GM18507 (cell line): ENCODE measurements around the gene CDH13.

Experiments used
- DNase-seq: peaks from one replicate; pipeline ENCODE4 v3.0.0; 2011; ENCODE audit warnings: low read depth; ENCODE audit not compliant: insufficient read length; ENCODE audit errors: extremely low spot score
- FAIRE-seq: peaks from 2 replicates; lab custom pipeline; 2011; peaks lifted over from hg19 to GRCh38; lab: Jason Lieb, UNC

Gene CDH13

GRCh38 chr16:83002351-83003334 is 375.9 kb downstream of the CDH13 start:
- DNase-seq (no peak), FAIRE-seq (no peak)

DNA sequence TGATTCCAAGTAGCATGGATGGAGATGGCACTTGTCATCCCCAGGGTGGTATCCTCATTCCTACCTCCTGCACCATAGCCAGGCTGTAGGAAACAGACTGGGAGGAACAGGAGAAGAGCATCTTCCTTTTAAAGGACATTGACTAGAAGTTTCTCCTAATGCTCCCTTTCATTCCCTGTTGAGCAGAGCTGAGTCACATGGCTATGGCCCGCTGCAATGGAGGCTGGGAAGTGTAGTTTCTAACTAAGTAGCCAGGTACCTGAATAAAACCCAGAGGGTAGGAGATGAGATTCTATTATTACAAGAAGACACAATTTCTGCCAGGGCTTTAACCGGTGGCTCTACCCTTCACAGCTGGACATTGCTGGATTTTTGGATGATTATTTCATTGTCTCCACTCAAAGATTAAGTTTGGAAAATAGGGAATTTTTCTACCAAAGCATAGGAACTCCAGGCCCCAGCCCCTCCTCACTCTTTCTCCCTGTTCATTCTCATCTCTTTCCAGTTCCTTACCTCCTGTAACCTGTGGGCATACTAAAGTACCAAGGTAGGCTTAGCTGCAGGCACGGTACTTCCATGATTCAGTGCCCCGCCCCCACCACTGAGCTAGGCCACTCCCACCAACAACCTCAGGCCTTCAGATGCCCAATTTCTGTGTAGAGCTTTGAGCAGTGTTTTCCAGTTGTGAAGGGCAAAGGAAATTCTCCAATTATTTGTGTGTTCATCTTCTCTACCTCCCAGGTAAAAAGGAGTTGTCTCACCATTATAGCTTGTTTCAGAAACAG is 378.3 kb downstream of the CDH13 start:
- FAIRE-seq: no peak
- no peak for DNase-seq

DNA sequence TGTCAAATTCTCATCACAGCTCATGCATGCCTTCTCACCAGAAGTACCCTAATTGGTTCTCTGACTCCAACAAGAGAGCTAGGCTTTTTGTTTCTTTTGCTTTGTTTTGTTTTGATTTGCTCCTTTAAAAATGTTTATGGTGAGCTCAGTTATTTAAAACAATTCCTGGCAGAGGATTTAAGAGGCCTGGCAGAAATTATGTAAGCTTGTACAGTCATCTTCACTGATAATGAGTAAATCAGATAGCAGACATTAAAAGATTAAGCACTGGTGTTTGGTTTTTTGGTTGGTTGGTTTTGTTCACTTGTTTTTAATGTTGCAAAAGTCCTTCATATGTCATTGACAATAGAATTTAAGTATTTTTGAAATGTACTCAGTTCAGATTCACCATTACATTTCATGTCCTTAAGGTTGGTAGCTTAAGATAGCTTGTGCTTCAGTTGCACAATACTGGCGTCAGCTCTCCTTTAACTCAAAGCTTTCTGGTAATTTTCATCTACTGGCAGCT is 378.9 kb downstream of the CDH13 start:
- no peak for FAIRE-seq
- no peak for DNase-seq

- DNase-seq (no peak), FAIRE-seq (no peak)
Observed at GRCh38 chr16:83010776-83011720, 384.3 kb downstream of the CDH13 start.

DNA sequence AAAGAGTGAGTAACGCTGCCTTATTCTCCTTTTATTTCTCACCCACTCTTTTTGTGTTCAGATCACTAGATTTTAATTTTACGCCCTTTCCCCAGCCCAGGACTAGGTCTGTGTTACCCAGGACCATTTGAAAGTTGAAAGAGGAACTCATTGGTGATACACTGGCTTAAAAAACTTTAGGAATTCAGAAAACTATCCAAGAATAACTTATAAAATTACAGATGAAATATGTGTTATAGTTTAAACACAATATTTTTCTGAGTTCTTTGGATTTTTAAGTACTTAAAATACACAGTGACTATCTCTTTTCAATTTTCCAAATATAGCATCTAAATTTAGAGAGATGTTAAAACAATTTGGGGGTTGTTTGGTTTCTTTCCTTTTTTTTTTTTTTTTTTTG is 385.2 kb downstream of the CDH13 start:
- no peak for FAIRE-seq

DNA sequence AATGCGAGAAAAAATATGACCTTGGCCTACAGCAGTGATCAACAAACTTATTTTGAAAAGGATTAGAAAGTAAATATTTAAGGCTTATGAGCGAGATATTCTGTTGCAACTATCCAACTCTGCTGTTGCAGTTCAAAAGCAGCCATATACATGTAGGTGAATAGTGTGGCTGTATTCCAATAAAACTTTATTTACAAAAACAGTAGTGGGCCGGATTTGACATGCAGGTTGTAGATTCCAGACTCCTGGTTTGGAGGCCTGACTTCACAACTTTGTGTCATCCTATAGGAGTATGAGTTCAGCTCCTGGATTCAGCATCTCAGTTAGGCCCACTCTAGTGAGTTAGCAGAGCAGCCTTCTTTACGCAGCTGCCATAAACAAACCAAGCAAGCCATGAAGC is 386.3 kb downstream of the CDH13 start:
- FAIRE-seq: no peak
- DNase-seq: no peak

More for the DNA sequence above, 385.2 kb downstream of the CDH13 start:
- DNase-seq: no peak

DNA sequence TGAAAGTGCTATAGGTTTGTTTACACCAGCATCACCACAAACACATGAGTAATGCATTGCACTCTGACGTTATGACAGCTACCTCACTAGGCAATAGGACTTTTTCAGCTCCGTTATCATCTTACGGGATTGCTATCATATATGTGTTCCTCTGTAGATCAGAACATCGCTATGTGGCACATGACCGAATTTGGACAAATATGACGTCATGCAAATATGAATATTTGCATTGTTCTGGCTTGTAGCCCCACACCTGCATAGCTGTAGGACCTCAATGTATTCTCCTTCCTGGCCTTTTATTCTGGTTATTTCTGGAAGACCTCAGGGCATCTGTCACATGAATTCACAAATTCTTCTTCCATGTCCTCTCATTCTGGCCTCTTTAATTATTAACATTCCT is 393.2 kb downstream of the CDH13 start:
- no peak for FAIRE-seq
- no peak for DNase-seq

- DNase-seq (no peak), FAIRE-seq (no peak)
Observed at GRCh38 chr16:83021045-83021444, 394.3 kb downstream of the CDH13 start.

GRCh38 chr16:83021746-83022145 is 395.0 kb downstream of the CDH13 start:
- no peak for DNase-seq
- no peak for FAIRE-seq

DNA sequence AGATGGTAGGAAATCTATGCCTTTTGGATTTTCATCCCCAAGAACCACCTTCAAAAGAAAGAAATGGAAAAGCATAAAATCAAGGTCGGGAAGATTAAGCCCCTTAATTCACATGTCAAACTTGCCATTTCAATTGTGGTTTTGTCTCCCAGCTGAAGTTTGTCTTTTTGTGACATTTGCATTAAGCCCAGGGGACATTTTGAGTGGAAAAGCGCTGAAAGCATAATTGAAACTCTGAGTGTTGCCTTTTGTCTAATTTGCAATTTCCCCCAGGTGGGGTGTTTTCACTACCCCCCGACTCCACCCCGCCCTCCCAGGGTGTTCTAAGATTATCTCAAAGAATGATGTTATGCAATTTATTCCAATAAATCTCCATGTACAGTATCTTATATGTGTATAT is 396.2 kb downstream of the CDH13 start:
- no peak for FAIRE-seq
- no peak for DNase-seq

- no peak for FAIRE-seq
Observed at GRCh38 chr16:83023640-83024039, 396.9 kb downstream of the CDH13 start.

GRCh38 chr16:83027973-83028372 is 401.2 kb downstream of the CDH13 start:
- FAIRE-seq (no peak), DNase-seq (no peak)

More at GRCh38 chr16:83023640-83024039, 396.9 kb downstream of the CDH13 start:
- DNase-seq: no peak

DNA sequence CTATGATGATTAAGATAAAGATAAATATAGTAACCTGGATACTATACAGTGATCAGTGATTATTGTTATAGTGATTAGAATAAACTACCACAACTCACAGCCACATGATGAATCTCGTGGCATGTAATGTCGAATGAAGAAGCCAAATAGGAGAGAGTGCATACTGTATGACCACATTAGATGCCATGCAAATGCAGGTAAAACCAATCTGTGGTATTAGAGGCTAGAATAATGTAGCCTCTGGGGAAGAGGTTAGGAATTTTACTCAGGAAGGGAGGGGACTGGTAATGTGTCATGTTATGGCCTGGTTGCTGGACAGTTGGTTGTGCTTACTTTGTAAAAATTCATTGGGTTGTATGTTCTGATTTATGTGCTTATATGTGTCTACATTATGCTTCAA is 402.7 kb downstream of the CDH13 start:
- DNase-seq: no peak
- no peak for FAIRE-seq

DNA sequence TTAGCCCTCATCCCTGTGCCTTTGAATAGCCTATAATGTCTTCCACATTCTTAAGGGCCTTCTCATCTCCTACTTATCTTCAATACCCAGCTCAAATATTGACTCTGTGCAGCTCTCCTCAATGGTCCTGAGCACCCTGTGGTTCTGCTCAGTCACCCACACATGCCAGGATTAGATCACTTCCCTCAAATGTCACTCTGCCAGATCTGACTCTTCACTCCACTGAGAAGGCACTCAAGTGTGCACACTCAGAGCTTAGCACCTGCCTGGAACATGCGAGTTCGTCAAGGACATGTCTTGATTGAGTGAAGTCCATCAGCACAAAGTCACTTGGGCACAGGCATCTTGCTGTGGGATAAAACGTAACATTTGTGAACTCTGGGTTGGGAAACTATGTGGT is 404.8 kb downstream of the CDH13 start:
- DNase-seq (no peak), FAIRE-seq (no peak)

GRCh38 chr16:83037102-83037501 is 410.3 kb downstream of the CDH13 start:
- DNase-seq: no peak
- FAIRE-seq: no peak

DNA sequence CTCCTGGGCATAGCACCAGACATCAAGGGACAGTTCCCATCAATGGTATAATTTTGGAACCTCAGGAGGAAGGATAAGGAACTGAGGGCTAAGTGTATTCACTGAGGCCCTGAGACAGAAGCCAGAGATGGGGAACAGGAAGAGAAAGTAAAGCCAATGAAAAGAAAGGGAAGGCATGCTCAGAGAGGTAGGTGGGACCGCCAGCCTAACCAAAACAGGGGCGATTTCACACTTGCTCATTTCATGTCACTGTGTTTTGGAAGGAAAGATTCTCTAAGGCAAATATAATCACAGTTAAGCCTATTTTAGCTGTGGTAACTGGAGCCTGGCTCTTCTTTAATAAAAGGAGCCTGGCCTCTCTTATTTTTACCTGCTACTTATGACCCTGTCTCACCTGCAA is 411.1 kb downstream of the CDH13 start:
- FAIRE-seq: no peak
- DNase-seq: no peak

DNA sequence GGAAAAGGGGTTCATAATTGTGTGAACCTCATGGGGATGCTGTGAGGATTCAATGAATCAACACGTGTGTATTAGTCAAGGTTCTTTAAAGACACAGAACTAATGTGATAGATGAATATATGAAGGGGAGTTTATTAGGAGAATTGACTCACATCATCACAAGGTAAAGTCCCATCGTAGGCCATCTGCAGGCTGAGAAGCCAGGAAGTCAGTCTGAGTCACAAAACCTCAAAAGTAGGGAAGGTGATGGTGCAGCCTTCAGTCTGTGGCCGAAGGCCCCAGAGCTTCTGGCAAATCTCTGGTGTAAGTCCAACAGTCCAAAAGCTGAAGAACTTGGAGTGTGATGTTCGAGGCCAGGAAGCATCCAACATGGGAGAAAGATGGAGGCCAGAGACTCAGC is 413.4 kb downstream of the CDH13 start:
- DNase-seq (no peak), FAIRE-seq (no peak)

DNA sequence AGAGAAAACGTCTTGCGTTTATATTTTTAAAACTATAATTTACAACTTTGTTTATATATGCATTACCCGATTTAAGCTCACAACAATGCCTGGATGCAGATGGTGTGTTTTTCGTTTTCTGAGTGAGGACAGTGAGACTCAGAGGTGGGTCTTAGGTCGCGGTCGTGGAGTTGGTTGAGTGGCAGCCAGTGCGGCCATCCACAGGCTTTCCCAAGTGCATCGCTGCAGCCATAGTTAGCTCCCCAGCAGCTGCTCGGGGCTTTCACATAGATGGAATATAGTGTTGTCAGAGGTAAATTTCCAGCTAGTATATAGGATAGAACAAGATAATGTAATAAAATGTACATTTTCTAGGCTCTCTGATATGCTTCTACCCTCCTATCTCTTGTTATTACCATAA is 417.8 kb downstream of the CDH13 start:
- FAIRE-seq: no peak
- DNase-seq: no peak

GRCh38 chr16:83045790-83046189 is 419.0 kb downstream of the CDH13 start:
- DNase-seq: no peak
- FAIRE-seq: no peak
